GM20000 (cell line): ENCODE measurements around the gene ADH1C.
"Not testable (repeated sequence)": the region's sequence is repeated elsewhere in the genome, so short reads cannot be mapped to it uniquely, and the experiment has no call there.

Experiments used
- DNase-seq: peaks from one replicate; pipeline ENCODE4 v3.0.0; 2012; ENCODE audit warnings: low spot score
- CTCF ChIP-seq: IDR thresholded peaks from 2 replicates; pipeline ENCODE4 v1.5.1; 2012; ENCODE audit warnings: mild to moderate bottlenecking, control low read depth; ENCODE audit errors: extremely low read depth, missing control alignments

The ADH1C gene

GRCh38 chr4:99366491-99366890, 13.9 kb upstream of the ADH1C start:
- no peak for TF ChIP-seq CTCF
- DNase-seq: no peak

GRCh38 chr4:99362768-99363167, 10.2 kb upstream of the ADH1C start:
- TF ChIP-seq CTCF: no peak
- DNase-seq: no peak

- TF ChIP-seq CTCF: no peak
These were observed 9.3 kb upstream of the ADH1C start for GRCh38 chr4:99361899-99362275.

GRCh38 chr4:99361268-99361898, 8.8 kb upstream of the ADH1C start:
- no peak for DNase-seq
- TF ChIP-seq CTCF: no peak

More at GRCh38 chr4:99361899-99362275, 9.3 kb upstream of the ADH1C start:
- DNase-seq: no peak

- DNase-seq: no peak
- TF ChIP-seq CTCF: no peak
These were observed 7.1 kb upstream of the ADH1C start for GRCh38 chr4:99359480-99360204.

GRCh38 chr4:99357948-99358347, 5.4 kb upstream of the ADH1C start:
- no peak for DNase-seq
- no peak for TF ChIP-seq CTCF

GRCh38 chr4:99356992-99357391, 4.4 kb upstream of the ADH1C start:
- no peak for TF ChIP-seq CTCF
- DNase-seq: peak; percentile 22

- DNase-seq: not testable (repeated sequence)
These were observed 3.6 kb upstream of the ADH1C start for GRCh38 chr4:99356149-99356548.
